ENCODE data around the gene TSHZ2.
"Not testable (repeated sequence)": the region's sequence is repeated elsewhere in the genome, so short reads cannot be mapped to it uniquely, and the experiment has no call there.

The TSHZ2 gene

GRCh38 chr20:52998268-52998667, 26.1 kb downstream of the TSHZ2 start:
- DNase-seq: no peak

- DNase-seq: no peak
Observed at GRCh38 chr20:52999040-52999439, 26.9 kb downstream of the TSHZ2 start.

GRCh38 chr20:53001498-53002301, 29.5 kb downstream of the TSHZ2 start:
- DNase-seq: no peak

- DNase-seq: no peak
Observed at GRCh38 chr20:53002786-53003185, 30.6 kb downstream of the TSHZ2 start.

- DNase-seq: no peak
Observed at GRCh38 chr20:53003420-53004154, 31.4 kb downstream of the TSHZ2 start.

GRCh38 chr20:53004267-53004813, 32.2 kb downstream of the TSHZ2 start:
- DNase-seq: no peak

GRCh38 chr20:53009979-53010735, 38.0 kb downstream of the TSHZ2 start:
- no peak for DNase-seq

- no peak for DNase-seq
Observed at GRCh38 chr20:53011640-53012039, 39.5 kb downstream of the TSHZ2 start.

GRCh38 chr20:53013183-53013582, 41.0 kb downstream of the TSHZ2 start:
- no peak for DNase-seq

- no peak for DNase-seq
Observed at GRCh38 chr20:53013847-53014246, 41.7 kb downstream of the TSHZ2 start.

- no peak for DNase-seq
Observed at GRCh38 chr20:53016071-53016470, 43.9 kb downstream of the TSHZ2 start.

GRCh38 chr20:53016534-53017042, 44.4 kb downstream of the TSHZ2 start:
- no peak for DNase-seq

- DNase-seq: no peak
Observed at GRCh38 chr20:53017206-53017605, 45.0 kb downstream of the TSHZ2 start.

- no peak for DNase-seq
Observed at GRCh38 chr20:53019464-53019863, 47.3 kb downstream of the TSHZ2 start.

- no peak for DNase-seq
Observed at GRCh38 chr20:53020376-53020775, 48.2 kb downstream of the TSHZ2 start.

- no peak for DNase-seq
Observed at GRCh38 chr20:53020834-53021233, 48.7 kb downstream of the TSHZ2 start.

GRCh38 chr20:53021934-53022333, 49.8 kb downstream of the TSHZ2 start:
- DNase-seq: no peak

- DNase-seq: no peak
Observed at GRCh38 chr20:53023732-53024520, 51.8 kb downstream of the TSHZ2 start.

- DNase-seq: not testable (repeated sequence)
Observed at GRCh38 chr20:53024653-53025052, 52.5 kb downstream of the TSHZ2 start.

GRCh38 chr20:53027089-53027488, 54.9 kb downstream of the TSHZ2 start:
- DNase-seq: no peak

GRCh38 chr20:53028337-53029007, 56.3 kb downstream of the TSHZ2 start:
- no peak for DNase-seq

- DNase-seq: no peak
Observed at GRCh38 chr20:53030061-53030460, 57.9 kb downstream of the TSHZ2 start.

Data from NCI-H748 treated with DMSO at 0.1 percent for 48 hours (cell line).